CD4-positive, alpha-beta memory T cell (primary cell): ENCODE measurements around the gene FAM131C. TPM values are rescaled to one million over a fixed set of nuclear protein-coding genes. Genes with fewer than 3 reads are reported as not detected.

Source experiments
- CTCF ChIA-PET: fragments of 350-600 bp; sonication (Branson Sonifier 250); formaldehyde crosslinking; loops from one replicate; lab custom pipeline; 2021; ENCODE audit warnings: inconsistent platforms; ENCODE audit not compliant: partially characterized antibody; lab: Charles Lee
- POLR2A ChIA-PET: fragments of 350-600 bp; sonication (Branson Sonifier 250); formaldehyde crosslinking; loops from one replicate; lab custom pipeline; 2021; ENCODE audit not compliant: partially characterized antibody; lab: Charles Lee
- DNase-seq, 5 donors: peaks; one replicate each; pipeline versions ENCODE4 v3.0.0 to v3.0.0-alpha.2; 2020 to 2022; ENCODE audit warnings: mixed read lengths in 1 of 5
- H3K27ac ChIP-seq: one replicate; pipeline ENCODE4 v1.7.0; 2013; ENCODE audit warnings: low read depth, low read length
- H3K27me3 ChIP-seq: 2 replicates; pipeline ENCODE4 v1.7.0; 2013; ENCODE audit warnings: mild to moderate bottlenecking, low read length, moderate library complexity; ENCODE audit not compliant: insufficient read depth
- H3K36me3 ChIP-seq: 2 replicates; pipeline ENCODE4 v1.7.0; 2013; ENCODE audit warnings: mild to moderate bottlenecking, low read length, moderate library complexity; ENCODE audit not compliant: insufficient read depth
- H3K4me1 ChIP-seq: 2 replicates; pipeline ENCODE4 v1.7.0; 2013; ENCODE audit warnings: mild to moderate bottlenecking, low read length, moderate library complexity; ENCODE audit not compliant: insufficient read depth
- H3K4me3 ChIP-seq, 2 donors: one replicate each; pipeline ENCODE4 v1.7.0; 2013; ENCODE audit warnings: low read length in 2 of 2, mild to moderate bottlenecking in 1 of 2
- H3K9me3 ChIP-seq, 2 donors: one replicate each; pipeline ENCODE4 v1.7.0; 2013; ENCODE audit warnings: low read length in 2 of 2, control low read depth in 1 of 2; ENCODE audit not compliant: control insufficient read depth in 1 of 2
- H3K27ac Mint-ChIP-seq, 7 donors: one replicate each; pipeline ENCODE4 v1.8.0; 2020 to 2021; ENCODE audit warnings: mixed read lengths in 7 of 7, mild to moderate bottlenecking in 6 of 7, inconsistent platforms in 3 of 7, moderate library complexity in 3 of 7
- H3K27me3 Mint-ChIP-seq, 2 donors: one replicate each; pipeline ENCODE4 v1.8.0; 2020 to 2021; ENCODE audit warnings: mixed read lengths in 2 of 2
- H3K36me3 Mint-ChIP-seq, 2 donors: one replicate each; pipeline ENCODE4 v1.8.0; 2020 to 2021; ENCODE audit warnings: mixed read lengths in 2 of 2, inconsistent platforms in 1 of 2, mild to moderate bottlenecking in 1 of 2
- H3K4me1 Mint-ChIP-seq, 4 donors: one replicate each; pipeline ENCODE4 v1.8.0; 2020 to 2021; ENCODE audit warnings: mixed read lengths in 4 of 4, mild to moderate bottlenecking in 1 of 4
- H3K4me3 Mint-ChIP-seq, 8 donors: one replicate each; pipeline ENCODE4 v1.8.0; 2020 to 2021; ENCODE audit warnings: mixed read lengths in 8 of 8, mild to moderate bottlenecking in 7 of 8, moderate library complexity in 6 of 8, inconsistent platforms in 3 of 8
- H3K9me3 Mint-ChIP-seq, 8 donors: one replicate each; pipeline ENCODE4 v1.8.0; 2020 to 2021; ENCODE audit warnings: mixed read lengths in 8 of 8, mild to moderate bottlenecking in 5 of 8, inconsistent platforms in 3 of 8, moderate library complexity in 1 of 8
- intact Hi-C: fragments of 100-400 bp; cut with micrococcal nuclease; formaldehyde crosslinking; loops from one replicate; pipeline ENCODE4 v1.15.1; 2023
- polyA plus RNA-seq, 2 donors: library from polyadenylated mRNA; unstranded; fragments of 300-500 nt; fragmentation: Illumina TruSeq; gene quantifications; one replicate each; pipeline ENCODE4 v1.2.3, GENCODE V29; 2021
- total RNA-seq, 2 experiments: library from RNA; stranded (reverse); gene quantifications; one replicate each; pipeline ENCODE4 v1.2.3, GENCODE V29; 2021

Gene FAM131C
- total and polyA plus RNA-seq, 4 experiments from 2014 or later = 0.11 TPM; not detected in 3

DNA sequence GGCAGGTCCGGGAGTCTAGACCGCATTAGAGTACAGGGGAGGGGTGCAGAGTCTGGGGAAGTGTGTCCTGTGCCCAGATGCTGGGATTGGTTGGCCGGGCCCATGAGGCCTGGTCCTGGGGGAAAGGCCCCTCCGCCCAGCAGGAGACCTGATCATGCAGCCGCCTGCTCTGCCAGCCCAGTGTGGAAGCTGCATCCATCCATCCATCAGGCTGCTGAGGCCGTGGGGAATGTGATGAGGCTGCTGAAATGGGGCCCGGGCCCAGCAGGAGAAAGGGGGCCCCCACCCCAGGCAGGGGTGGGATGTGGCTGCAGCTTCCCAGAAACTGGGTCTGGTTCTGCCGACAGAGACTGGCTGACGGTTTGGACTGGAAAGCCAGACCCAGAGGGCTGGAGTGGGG is 45.3 kb upstream of the FAM131C start:
- peaks cover 4 to 11% (median 10%) of the 10 kb centered on the region in 4 donors for H3K4me1 Mint-ChIP-seq
- no peaks in the 10 kb centered on the region for H3K36me3 Mint-ChIP-seq
- intact Hi-C loops = no loop called here
- no peaks in the 10 kb centered on the region for H3K27me3 ChIP-seq
- H3K4me3 ChIP-seq = no peak overlapping the region
- no peak overlapping the region for H3K27ac Mint-ChIP-seq
- H3K9me3 ChIP-seq = no peaks in the 10 kb centered on the region
- ChIA-PET CTCF (no interaction called here), POLR2A (no interaction called here)
- peaks cover 11% of the 10 kb centered on the region for H3K4me1 ChIP-seq
- H3K36me3 ChIP-seq = no peaks in the 10 kb centered on the region
- DNase-seq = no peak
- no peak overlapping the region for H3K27ac ChIP-seq
- no peak overlapping the region for H3K4me3 Mint-ChIP-seq
- peaks cover 2% of the 10 kb centered on the region in 2 donors for H3K27me3 Mint-ChIP-seq
- no peaks in the 10 kb centered on the region for H3K9me3 Mint-ChIP-seq

DNA sequence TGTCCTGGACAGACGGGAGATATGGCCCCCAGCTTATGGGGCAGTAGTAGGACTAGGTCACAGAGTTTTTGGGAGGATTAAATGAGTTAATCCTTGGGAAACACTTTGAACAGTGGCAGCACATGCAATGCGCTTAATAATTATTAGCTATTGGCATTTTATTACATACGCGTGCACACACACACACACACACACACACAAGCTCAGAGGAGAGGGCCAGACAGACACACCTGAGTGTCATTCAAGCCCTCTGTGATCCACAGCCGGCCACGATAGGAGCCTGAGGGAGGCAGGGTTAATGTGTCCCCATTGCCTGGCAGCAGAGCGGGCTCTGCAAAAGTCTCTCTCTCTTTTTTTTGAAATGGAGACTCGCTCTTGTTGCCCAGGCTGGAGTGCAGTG is 44.5 kb upstream of the FAM131C start:
- H3K27me3 ChIP-seq = no peaks in the 10 kb centered on the region
- peak overlapping the region in 1 of 7 donors; percentile 3 for H3K27ac Mint-ChIP-seq
- H3K27me3 Mint-ChIP-seq = peaks cover 2% of the 10 kb centered on the region in 2 donors
- intact Hi-C loops = no loop called here
- H3K36me3 Mint-ChIP-seq = no peaks in the 10 kb centered on the region
- POLR2A ChIA-PET = no interaction called here
- H3K4me1 ChIP-seq = peaks cover 7% of the 10 kb centered on the region
- no peak for DNase-seq
- no peaks in the 10 kb centered on the region for H3K9me3 ChIP-seq
- no peak overlapping the region for H3K4me3 ChIP-seq
- CTCF ChIA-PET = interaction anchor here (2.0 kb wide), 1 partner anchor 39 kb away, joined by 5 read pairs; no protein-coding TSS in a partner anchor
- H3K4me3 Mint-ChIP-seq = no peak overlapping the region
- H3K4me1 Mint-ChIP-seq = peaks cover 2 to 5% (median 5%) of the 10 kb centered on the region in 4 donors
- no peak overlapping the region for H3K27ac ChIP-seq
- no peaks in the 10 kb centered on the region for H3K36me3 ChIP-seq
- no peaks in the 10 kb centered on the region for H3K9me3 Mint-ChIP-seq

DNA sequence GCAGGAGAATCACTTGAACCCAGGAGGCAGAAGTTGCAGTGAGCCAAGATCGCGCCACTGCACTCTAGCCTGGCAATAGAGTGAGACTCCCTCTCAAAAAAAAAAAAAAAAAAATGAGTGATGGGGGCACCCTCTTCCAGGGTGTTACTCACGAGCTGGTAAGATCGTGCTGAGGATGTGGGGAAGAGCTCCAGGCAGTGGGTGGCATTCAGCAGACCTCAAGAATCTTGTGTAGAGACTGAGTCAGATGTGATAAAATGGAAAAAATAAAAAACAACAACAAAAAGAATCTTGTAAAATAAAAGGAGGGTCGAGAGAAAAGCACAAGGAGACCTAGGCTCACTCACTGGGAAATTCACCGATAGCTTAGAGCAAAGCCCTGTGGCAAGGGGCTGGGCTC is 43.9 kb upstream of the FAM131C start:
- H3K4me3 Mint-ChIP-seq = no peak overlapping the region
- peaks cover 0 to 2% of the 10 kb centered on the region in 2 donors for H3K27me3 Mint-ChIP-seq
- H3K36me3 Mint-ChIP-seq = no peaks in the 10 kb centered on the region
- CTCF ChIA-PET = interaction anchor here (1.2 to 2.0 kb wide), 2 partner anchors 20 to 38 kb away, joined by 3 to 5 read pairs; no protein-coding TSS in a partner anchor
- no peak overlapping the region for H3K27ac ChIP-seq
- peaks cover 0 to 1% (median 0%) of the 10 kb centered on the region in 4 donors for H3K4me1 Mint-ChIP-seq
- H3K4me3 ChIP-seq = no peak overlapping the region
- no peak for DNase-seq
- intact Hi-C loops = no loop called here
- POLR2A ChIA-PET = no interaction called here
- H3K4me1 ChIP-seq = peaks cover 1% of the 10 kb centered on the region
- H3K36me3 ChIP-seq = no peaks in the 10 kb centered on the region
- H3K27me3 ChIP-seq = no peaks in the 10 kb centered on the region
- H3K27ac Mint-ChIP-seq = peak overlapping the region in 2 of 7 donors; percentile 31 to 43
- no peaks in the 10 kb centered on the region for H3K9me3 ChIP-seq
- no peaks in the 10 kb centered on the region for H3K9me3 Mint-ChIP-seq

DNA sequence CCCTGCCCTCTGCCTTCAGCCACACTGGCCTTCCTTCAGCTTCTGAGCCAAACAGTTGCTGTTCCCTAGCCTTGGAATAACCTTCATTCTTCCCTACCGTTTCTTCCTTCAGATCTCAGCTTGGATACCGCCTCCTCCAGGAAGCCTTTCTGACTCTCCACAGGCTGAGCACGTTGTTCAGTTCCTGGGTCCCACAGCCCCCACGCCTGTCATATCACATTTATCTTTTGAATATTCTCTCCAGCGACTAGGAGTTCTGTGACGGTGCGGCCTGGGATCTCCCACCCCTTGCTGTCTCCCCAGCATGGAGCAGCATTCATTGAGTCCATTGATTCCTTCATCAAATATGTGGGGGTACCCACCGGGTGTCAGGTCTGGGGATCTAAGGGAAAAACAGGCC is 43.2 kb upstream of the FAM131C start:
- peak overlapping the region in 1 of 7 donors; percentile 43 for H3K27ac Mint-ChIP-seq
- no peak for DNase-seq
- CTCF ChIA-PET = interaction anchor here (1.2 to 2.0 kb wide), 2 partner anchors 20 to 38 kb away, joined by 3 to 5 read pairs; no protein-coding TSS in a partner anchor
- intact Hi-C loops = no loop called here
- Histone ChIP-seq H3K4me1 (no peaks in the 10 kb centered on the region), H3K9me3 (no peaks in the 10 kb centered on the region), H3K27me3 (no peaks in the 10 kb centered on the region), H3K4me3 (no peak overlapping the region), H3K36me3 (no peaks in the 10 kb centered on the region), H3K27ac (no peak overlapping the region)
- peaks cover 0 to 1% of the 10 kb centered on the region in 2 donors for H3K36me3 Mint-ChIP-seq
- no peaks in the 10 kb centered on the region for H3K9me3 Mint-ChIP-seq
- POLR2A ChIA-PET = no interaction called here
- H3K4me3 Mint-ChIP-seq = no peak overlapping the region
- peaks cover 2 to 4% of the 10 kb centered on the region in 2 donors for H3K27me3 Mint-ChIP-seq
- H3K4me1 Mint-ChIP-seq = peaks cover 0 to 2% (median 0%) of the 10 kb centered on the region in 4 donors

DNA sequence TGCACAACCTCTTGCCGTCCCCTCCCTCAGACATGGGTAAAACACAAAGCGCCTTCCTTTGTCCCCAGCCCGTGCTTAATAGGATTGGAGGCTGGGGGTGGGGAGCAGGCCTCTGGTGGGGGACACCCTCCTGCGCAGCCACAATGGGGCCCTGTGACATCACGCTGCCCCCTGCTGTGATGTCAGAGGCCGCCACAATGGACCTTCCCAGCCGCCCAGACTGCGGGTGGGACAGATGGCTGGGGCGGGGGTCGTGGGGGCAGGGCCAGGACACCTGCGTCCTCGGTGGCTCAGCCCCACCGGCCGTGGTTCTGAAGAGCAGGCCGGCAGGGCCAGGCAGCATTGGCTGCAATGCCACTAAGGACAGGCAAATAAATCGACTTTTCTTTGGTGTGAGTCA is 42.6 kb upstream of the FAM131C start:
- Mint-ChIP-seq H3K27me3 (peaks cover 4 to 5% of the 10 kb centered on the region in 2 donors), H3K27ac (no peak overlapping the region), H3K4me1 (peaks cover 0 to 2% (median 0%) of the 10 kb centered on the region in 4 donors), H3K9me3 (no peaks in the 10 kb centered on the region), H3K36me3 (peaks cover 0 to 1% of the 10 kb centered on the region in 2 donors), H3K4me3 (no peak overlapping the region)
- H3K27ac ChIP-seq = no peak overlapping the region
- ChIA-PET CTCF (interaction anchor here (2.0 kb wide), 1 partner anchor 37 kb away, joined by 5 read pairs; no protein-coding TSS in a partner anchor), POLR2A (no interaction called here)
- no peaks in the 10 kb centered on the region for H3K36me3 ChIP-seq
- no peaks in the 10 kb centered on the region for H3K9me3 ChIP-seq
- H3K4me1 ChIP-seq = no peaks in the 10 kb centered on the region
- no peaks in the 10 kb centered on the region for H3K27me3 ChIP-seq
- intact Hi-C loops = no loop called here
- DNase-seq = no peak
- no peak overlapping the region for H3K4me3 ChIP-seq

DNA sequence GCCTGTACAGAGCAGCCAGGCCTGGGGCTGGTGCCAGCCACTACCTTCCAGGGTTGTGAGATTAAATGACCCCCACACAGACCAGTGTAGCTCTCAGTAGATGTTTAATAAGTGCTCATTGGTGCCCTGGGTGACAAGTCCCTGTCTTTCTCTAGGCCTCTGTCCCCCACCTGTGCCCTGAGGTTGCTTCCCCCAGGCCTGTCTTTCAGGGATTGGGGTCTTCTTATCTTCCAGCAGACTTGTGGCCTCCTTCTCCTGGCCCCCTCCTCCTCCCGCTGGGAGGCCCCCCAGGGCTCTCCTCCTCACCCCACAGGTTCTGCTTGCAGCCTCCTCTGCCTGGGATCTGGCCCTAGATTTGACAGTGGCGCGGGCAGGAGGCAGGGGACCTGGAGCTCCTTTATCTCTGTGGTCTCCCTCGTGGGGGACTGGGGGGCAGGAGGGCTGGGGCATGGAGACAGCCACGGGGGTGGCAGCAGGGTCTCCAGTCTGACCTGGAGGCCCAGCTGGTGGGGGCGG is 42.1 kb upstream of the FAM131C start:
- Histone ChIP-seq H3K36me3 (no peaks in the 10 kb centered on the region), H3K27me3 (no peaks in the 10 kb centered on the region), H3K4me1 (no peaks in the 10 kb centered on the region), H3K27ac (no peak overlapping the region), H3K9me3 (no peaks in the 10 kb centered on the region), H3K4me3 (no peak overlapping the region)
- intact Hi-C loops = no loop called here
- DNase-seq = no peak
- ChIA-PET CTCF (no interaction called here), POLR2A (no interaction called here)
- no peak overlapping the region for H3K4me3 Mint-ChIP-seq
- no peak overlapping the region for H3K27ac Mint-ChIP-seq
- H3K27me3 Mint-ChIP-seq = peaks cover 4 to 6% of the 10 kb centered on the region in 2 donors
- H3K9me3 Mint-ChIP-seq = no peaks in the 10 kb centered on the region
- peaks cover 0 to 2% (median 0%) of the 10 kb centered on the region in 4 donors for H3K4me1 Mint-ChIP-seq
- peaks cover 0 to 1% of the 10 kb centered on the region in 2 donors for H3K36me3 Mint-ChIP-seq

DNA sequence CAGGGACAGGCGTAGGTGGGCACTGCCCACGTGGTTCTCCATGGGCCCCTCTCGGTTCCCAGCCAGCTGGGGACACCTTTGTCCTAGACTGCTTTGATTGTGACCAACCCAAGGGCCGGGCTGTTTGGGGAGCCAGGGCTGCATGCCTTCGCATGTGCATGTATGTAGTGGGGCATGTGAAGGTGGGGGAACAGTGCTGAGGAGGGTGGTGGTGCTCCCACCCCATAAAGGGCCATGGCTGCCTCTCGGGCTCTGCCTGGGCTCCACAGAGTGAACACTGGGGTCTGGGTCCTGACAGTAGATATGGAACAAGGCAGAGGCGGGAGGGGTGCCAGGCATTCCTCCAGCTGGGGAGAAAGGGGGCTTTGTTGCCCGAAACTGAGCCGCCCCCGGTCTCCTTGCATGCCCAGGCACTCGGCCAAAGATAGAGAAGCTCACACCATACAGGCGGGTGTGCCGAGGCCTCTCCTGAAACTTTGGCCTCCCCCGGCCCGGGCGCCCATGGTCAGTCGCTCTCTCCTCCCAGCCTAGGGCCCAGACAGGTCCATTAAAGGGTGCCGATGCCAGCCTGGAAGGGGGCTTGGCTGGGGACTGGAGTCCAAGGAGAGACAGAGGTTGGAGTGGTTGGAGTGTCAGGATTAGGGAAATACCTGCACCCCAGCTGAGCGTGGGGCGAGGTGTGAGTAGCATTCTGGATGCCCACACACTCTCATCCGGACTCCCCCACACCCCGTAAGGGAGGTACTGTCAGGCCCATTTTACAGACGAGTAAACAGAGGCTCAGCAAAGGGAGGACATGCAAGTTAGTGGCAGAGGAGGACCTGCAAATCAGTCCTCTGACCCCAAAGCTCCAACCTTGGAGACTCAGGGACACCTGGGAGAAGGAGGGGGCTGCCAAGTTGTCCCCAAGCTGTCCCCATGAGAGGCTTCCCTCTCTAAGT is 41.3 kb upstream of the FAM131C start:
- ChIA-PET CTCF (no interaction called here), POLR2A (no interaction called here)

More for the DNA sequence above, 41.3 kb upstream of the FAM131C start:
- Mint-ChIP-seq H3K4me3 (no peak overlapping the region), H3K27ac (no peak overlapping the region), H3K36me3 (peaks cover 0 to 1% of the 10 kb centered on the region in 2 donors), H3K9me3 (peaks cover 0 to 7% (median 0%) of the 10 kb centered on the region in 8 donors), H3K4me1 (peaks cover 0 to 2% (median 0%) of the 10 kb centered on the region in 4 donors), H3K27me3 (peaks cover 9 to 10% of the 10 kb centered on the region in 2 donors)
- no peak for DNase-seq
- Histone ChIP-seq H3K4me3 (no peak overlapping the region), H3K9me3 (no peaks in the 10 kb centered on the region), H3K27me3 (no peaks in the 10 kb centered on the region), H3K4me1 (no peaks in the 10 kb centered on the region), H3K27ac (no peak overlapping the region), H3K36me3 (no peaks in the 10 kb centered on the region)
- intact Hi-C loops = no loop called here
